Mucosa of descending colon (tissue), 3 donors: ENCODE measurements around the gene SLC25A36. TPM values are rescaled to one million over a fixed set of nuclear protein-coding genes. Genes with fewer than 3 reads are reported as not detected.
"Not testable (repeated sequence)": the region's sequence is repeated elsewhere in the genome, so short reads cannot be mapped to it uniquely, and the experiment has no call there.

Source experiments
- ATAC-seq: fragments of 200-7000 bp; cut with Tn5 transposase; one replicate; pipeline ENCODE4 v1.9.1; 2020; ENCODE audit warnings: mild to moderate bottlenecking, moderate library complexity
- DNase-seq, 3 donors: peaks; one replicate each; pipeline ENCODE4 v3.0.0-alpha.2; 2020
- H3K36me3 ChIP-seq: fragments of 200-600 bp; one replicate; pipeline ENCODE4 v1.8.0; 2021; ENCODE audit warnings: low read depth, mild to moderate bottlenecking
- H3K4me1 ChIP-seq: fragments of 200-600 bp; one replicate; pipeline ENCODE4 v1.8.0; 2021; ENCODE audit warnings: low read depth, mild to moderate bottlenecking
- H3K4me3 ChIP-seq: fragments of 200-600 bp; one replicate; pipeline ENCODE4 v1.8.0; 2021; ENCODE audit warnings: mild to moderate bottlenecking
- H3K9me3 ChIP-seq: fragments of 200-600 bp; one replicate; pipeline ENCODE4 v1.8.0; 2021; ENCODE audit warnings: mild to moderate bottlenecking
- CTCF ChIP-seq: fragments of 200-600 bp; IDR thresholded peaks from one replicate; pipeline ENCODE4 v1.8.0; 2022; ENCODE audit warnings: antibody characterized with exemption, mild to moderate bottlenecking
- intact Hi-C, 2 donors: fragments of 100-400 bp; cut with DNase I in 1 of 2; cut with micrococcal nuclease in 1 of 2; formaldehyde crosslinking; loops; one replicate each; pipeline versions ENCODE4 v1.11.0 to v1.11.1; 2022; cut with DNase I, micrococcal nuclease
- total RNA-seq, 3 donors: library from RNA; stranded (reverse); fragmentation: NEBNext Ultra II Directional in 2 of 3; extraction: Animal tissue kit (Norgen Biotek cat#: 25700) in 2 of 3; gene quantifications; one replicate each; pipeline versions ENCODE4 v1.2.1 to v1.2.4, GENCODE V29; 2021 to 2023
- donor health status: DM: no; HTN: no; CAD: no; lungs with moderate emphysema.
- donor health status: DM: no; HTN: no; CAD: no.
- donor health status: DM: no; HTN: yes; CAD: no.

The SLC25A36 gene
- total RNA-seq, 3 donors from 2014 or later, result 38.3 to 53.7 (median 47.5) TPM

- TF ChIP-seq CTCF, result no peak
- ATAC-seq (peak; percentile 67), DNase-seq (peak; percentile 66 to 80 (median 79))
- H3K9me3 ChIP-seq, result no peaks in the 10 kb centered on the region
- no peaks in the 10 kb centered on the region for H3K36me3 ChIP-seq
- peak overlapping the region; percentile 93 for H3K4me3 ChIP-seq
- intact Hi-C loops, result no loop called here
- H3K4me1 ChIP-seq, result peaks cover 18% of the 10 kb centered on the region
Observed at GRCh38 chr3:140942221-140943104, 827 bp downstream of the SLC25A36 start.

- DNase-seq (peak in 1 of 3 donors; percentile 19), ATAC-seq (no peak)
- H3K9me3 ChIP-seq, result no peaks in the 10 kb centered on the region
- no peak overlapping the region for H3K4me3 ChIP-seq
- no peak for TF ChIP-seq CTCF
- H3K4me1 ChIP-seq, result peaks cover 18% of the 10 kb centered on the region
- no peaks in the 10 kb centered on the region for H3K36me3 ChIP-seq
- intact Hi-C loops, result no loop called here
Observed at GRCh38 chr3:140943781-140944552, 2.3 kb downstream of the SLC25A36 start.

GRCh38 chr3:140948460-140949249 is 7.0 kb downstream of the SLC25A36 start:
- no peak for TF ChIP-seq CTCF
- Histone ChIP-seq H3K9me3 (no peaks in the 10 kb centered on the region), H3K4me3 (no peak overlapping the region), H3K4me1 (peaks cover 19% of the 10 kb centered on the region), H3K36me3 (no peaks in the 10 kb centered on the region)
- DNase-seq (no peak), ATAC-seq (no peak)
- intact Hi-C loops, result no loop called here

GRCh38 chr3:140950144-140950543 is 8.5 kb downstream of the SLC25A36 start:
- intact Hi-C loops, result no loop called here
- peaks cover 20% of the 10 kb centered on the region for H3K4me1 ChIP-seq
- no peaks in the 10 kb centered on the region for H3K36me3 ChIP-seq
- TF ChIP-seq CTCF, result no peak
- ATAC-seq, result no peak
- DNase-seq, result no peak
- H3K9me3 ChIP-seq, result no peaks in the 10 kb centered on the region
- H3K4me3 ChIP-seq, result no peak overlapping the region

GRCh38 chr3:140950863-140951262 is 9.2 kb downstream of the SLC25A36 start:
- ATAC-seq (no peak), DNase-seq (no peak)
- no peak overlapping the region for H3K4me3 ChIP-seq
- H3K36me3 ChIP-seq, result no peaks in the 10 kb centered on the region
- no peaks in the 10 kb centered on the region for H3K9me3 ChIP-seq
- TF ChIP-seq CTCF, result no peak
- intact Hi-C loops, result no loop called here
- H3K4me1 ChIP-seq, result peaks cover 18% of the 10 kb centered on the region

- peaks cover 18% of the 10 kb centered on the region for H3K4me1 ChIP-seq
- H3K36me3 ChIP-seq, H3K9me3 ChIP-seq, H3K4me3 ChIP-seq, intact Hi-C loops, DNase-seq, ATAC-seq: not testable (repeated sequence)
Observed at GRCh38 chr3:140951750-140952149, 10.1 kb downstream of the SLC25A36 start.
